ENCODE results near the gene KRTAP10-5. TPM values are rescaled to one million over a fixed set of nuclear protein-coding genes. Genes with fewer than 3 reads are reported as not detected.

KRTAP10-5 gene
- total and polyA plus RNA-seq, 9 donors = not detected

GRCh38 chr21:44534688-44535087, 45.7 kb downstream of the KRTAP10-5 start:
- Histone ChIP-seq H3K27ac (ENCODE audit: low read length) (no peak overlapping the region), H3K27me3 (ENCODE audit: control insufficient read depth, insufficient read depth, low read length) (peaks cover 2% of the 10 kb centered on the region), H3K4me3 (ENCODE audit: low read length) (no peak overlapping the region), H3K9me3 (replicated peaks; ENCODE audit: control insufficient read depth, low read depth, low read length) (no peaks in the 10 kb centered on the region), H3K36me3 (ENCODE audit: control insufficient read depth, insufficient read depth, low read length) (no peaks in the 10 kb centered on the region), H3K4me1 (ENCODE audit: control insufficient read depth, insufficient read depth, low read length) (peaks cover 10% of the 10 kb centered on the region)
- DNase-seq = no peak
- 94% methylated on average over 5 of the region's 6 CpGs for WGBS (ENCODE audit: insufficient coverage)

DNA sequence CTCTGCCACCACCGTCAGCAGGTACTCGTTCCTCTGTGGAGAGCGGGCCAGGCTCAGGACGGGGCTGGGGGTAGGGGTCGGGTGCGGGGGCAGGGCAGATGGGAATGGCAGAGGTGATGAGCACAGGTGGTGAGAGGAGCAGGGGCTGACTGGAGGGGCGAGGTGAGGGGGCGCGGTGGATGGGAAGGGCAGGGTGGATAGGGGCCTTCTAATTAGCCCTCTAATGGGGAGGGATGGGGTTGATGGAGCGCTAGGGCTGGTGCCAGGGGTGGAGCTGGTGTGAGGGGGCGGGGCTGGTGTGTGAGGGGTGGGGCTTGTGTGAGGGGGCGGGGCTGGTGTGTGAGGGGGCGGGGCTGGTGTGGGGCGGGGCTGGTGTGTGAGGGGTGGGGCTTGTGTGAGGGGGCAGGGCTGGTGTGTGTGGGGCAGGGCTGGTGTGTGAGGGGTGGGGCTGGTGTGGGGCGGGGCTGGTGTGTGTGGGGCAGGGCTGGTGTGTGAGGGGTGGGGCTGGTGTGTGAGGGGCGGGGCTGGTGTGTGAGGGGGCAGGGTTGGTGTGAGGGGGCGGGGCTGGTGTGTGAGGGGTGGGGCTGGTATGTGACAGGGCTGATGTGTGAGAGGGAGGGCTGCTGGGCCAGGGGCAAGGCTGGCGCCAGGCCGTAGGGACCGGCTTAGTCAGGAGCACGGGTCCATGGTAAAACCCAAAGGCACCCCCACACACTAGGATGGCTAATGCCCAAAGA, 46.3 kb downstream of the KRTAP10-5 start:
- Histone ChIP-seq H3K4me1 (ENCODE audit: control insufficient read depth, insufficient read depth, low read length) (peaks cover 10% of the 10 kb centered on the region), H3K27ac (ENCODE audit: low read length) (no peak overlapping the region), H3K27me3 (ENCODE audit: control insufficient read depth, insufficient read depth, low read length) (peaks cover 2% of the 10 kb centered on the region), H3K9me3 (replicated peaks; ENCODE audit: control insufficient read depth, low read depth, low read length) (no peaks in the 10 kb centered on the region), H3K36me3 (ENCODE audit: control insufficient read depth, insufficient read depth, low read length) (no peaks in the 10 kb centered on the region), H3K4me3 (ENCODE audit: low read length) (no peak overlapping the region)
- DNase-seq = no peak
- WGBS (ENCODE audit: insufficient coverage) = 93% methylated on average over 8 of the region's 21 CpGs

- DNase-seq = no peak
- Histone ChIP-seq H3K36me3 (ENCODE audit: control insufficient read depth, insufficient read depth, low read length) (no peaks in the 10 kb centered on the region), H3K27me3 (ENCODE audit: control insufficient read depth, insufficient read depth, low read length) (peaks cover 2% of the 10 kb centered on the region), H3K4me1 (ENCODE audit: control insufficient read depth, insufficient read depth, low read length) (peaks cover 10% of the 10 kb centered on the region), H3K4me3 (ENCODE audit: low read length) (no peak overlapping the region), H3K9me3 (replicated peaks; ENCODE audit: control insufficient read depth, low read depth, low read length) (no peaks in the 10 kb centered on the region), H3K27ac (ENCODE audit: low read length) (no peak overlapping the region)
- 88% methylated on average over 34 of the region's 37 CpGs for WGBS (ENCODE audit: insufficient coverage)
Measured at GRCh38 chr21:44533121-44533890, 47.1 kb downstream of the KRTAP10-5 start.

- no peaks in the 10 kb centered on the region for H3K9me3 ChIP-seq (replicated peaks; ENCODE audit: control insufficient read depth, low read depth, low read length)
- peaks cover 10% of the 10 kb centered on the region for H3K4me1 ChIP-seq (ENCODE audit: control insufficient read depth, insufficient read depth, low read length)
- no peak for DNase-seq
- H3K27ac ChIP-seq (ENCODE audit: low read length) = no peak overlapping the region
- WGBS (ENCODE audit: insufficient coverage) = 80% methylated on average over 15 of the region's 16 CpGs
- no peak overlapping the region for H3K4me3 ChIP-seq (ENCODE audit: low read length)
- H3K27me3 ChIP-seq (ENCODE audit: control insufficient read depth, insufficient read depth, low read length) = peaks cover 2% of the 10 kb centered on the region
- no peaks in the 10 kb centered on the region for H3K36me3 ChIP-seq (ENCODE audit: control insufficient read depth, insufficient read depth, low read length)
Measured at GRCh38 chr21:44532712-44533111, 47.7 kb downstream of the KRTAP10-5 start.

DNA sequence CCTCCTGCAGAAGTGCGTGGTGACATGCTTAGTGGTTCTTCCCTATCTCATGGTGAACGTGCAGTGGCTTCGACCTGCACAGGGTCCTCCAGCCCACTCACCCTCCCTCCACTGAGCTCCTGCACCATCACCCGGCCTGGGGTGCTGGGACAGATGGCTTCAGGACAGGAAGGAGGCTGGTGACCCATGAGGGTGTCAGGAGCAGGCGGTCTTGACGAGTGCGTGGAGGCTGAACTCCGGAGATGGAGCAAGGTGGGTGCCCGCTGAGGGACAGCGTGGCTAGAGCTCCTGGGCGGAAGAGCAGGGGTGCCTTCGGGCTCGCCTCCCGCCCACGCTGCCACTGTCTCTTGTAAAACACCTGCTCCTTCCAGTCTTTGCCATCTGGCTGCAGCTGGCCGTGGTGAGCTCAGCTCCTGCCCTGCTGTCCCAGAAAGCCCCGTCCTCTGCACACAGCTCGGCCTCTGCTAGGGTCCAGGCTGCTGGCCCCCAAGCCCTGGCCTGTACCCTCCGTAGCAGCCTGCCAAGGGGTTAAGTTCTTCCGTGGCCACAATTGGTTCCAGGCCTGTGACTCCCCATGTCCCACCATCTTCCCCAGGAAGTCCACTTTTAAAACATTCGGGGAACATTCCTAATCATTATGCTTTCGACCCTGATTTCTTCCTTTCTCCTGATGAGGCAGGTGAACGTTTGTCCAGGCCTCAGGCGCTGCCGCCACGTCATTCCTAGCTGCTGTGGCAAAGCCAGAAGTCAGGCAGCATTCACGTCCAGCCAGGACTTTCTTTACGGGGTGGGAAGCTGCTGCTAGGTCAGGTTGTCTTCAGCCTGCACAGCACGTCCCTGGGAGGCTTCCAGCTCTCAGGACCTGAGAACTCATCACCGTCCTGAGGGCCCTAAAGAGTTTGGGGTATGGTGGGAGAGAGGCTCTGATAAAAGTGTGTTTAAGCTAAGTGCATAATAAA, 48.5 kb downstream of the KRTAP10-5 start:
- H3K4me3 ChIP-seq (ENCODE audit: low read length) = no peak overlapping the region
- 60% methylated on average over 25 of the region's 30 CpGs for WGBS (ENCODE audit: insufficient coverage)

GRCh38 chr21:44530903-44531605, 49.4 kb downstream of the KRTAP10-5 start:
- no peak for DNase-seq
- WGBS (ENCODE audit: insufficient coverage) = 89% methylated on average over 22 of the region's 23 CpGs
- Histone ChIP-seq H3K27me3 (ENCODE audit: control insufficient read depth, insufficient read depth, low read length) (peaks cover 2% of the 10 kb centered on the region), H3K27ac (ENCODE audit: low read length) (no peak overlapping the region), H3K4me3 (ENCODE audit: low read length) (no peak overlapping the region), H3K4me1 (ENCODE audit: control insufficient read depth, insufficient read depth, low read length) (peaks cover 10% of the 10 kb centered on the region), H3K36me3 (ENCODE audit: control insufficient read depth, insufficient read depth, low read length) (no peaks in the 10 kb centered on the region), H3K9me3 (replicated peaks; ENCODE audit: control insufficient read depth, low read depth, low read length) (no peaks in the 10 kb centered on the region)

More for the DNA sequence above, 48.5 kb downstream of the KRTAP10-5 start:
- Histone ChIP-seq H3K27ac (ENCODE audit: low read length) (no peak overlapping the region), H3K27me3 (ENCODE audit: control insufficient read depth, insufficient read depth, low read length) (peaks cover 2% of the 10 kb centered on the region), H3K4me1 (ENCODE audit: control insufficient read depth, insufficient read depth, low read length) (peaks cover 10% of the 10 kb centered on the region), H3K9me3 (replicated peaks; ENCODE audit: control insufficient read depth, low read depth, low read length) (no peaks in the 10 kb centered on the region), H3K36me3 (ENCODE audit: control insufficient read depth, insufficient read depth, low read length) (no peaks in the 10 kb centered on the region)
- DNase-seq = peak; percentile 37

- peaks cover 2% of the 10 kb centered on the region for H3K27me3 ChIP-seq (ENCODE audit: control insufficient read depth, insufficient read depth, low read length)
- WGBS (ENCODE audit: insufficient coverage) = 82% methylated on average over 7 of the region's 7 CpGs
Measured at GRCh38 chr21:44530221-44530902, 50.0 kb downstream of the KRTAP10-5 start.

DNA sequence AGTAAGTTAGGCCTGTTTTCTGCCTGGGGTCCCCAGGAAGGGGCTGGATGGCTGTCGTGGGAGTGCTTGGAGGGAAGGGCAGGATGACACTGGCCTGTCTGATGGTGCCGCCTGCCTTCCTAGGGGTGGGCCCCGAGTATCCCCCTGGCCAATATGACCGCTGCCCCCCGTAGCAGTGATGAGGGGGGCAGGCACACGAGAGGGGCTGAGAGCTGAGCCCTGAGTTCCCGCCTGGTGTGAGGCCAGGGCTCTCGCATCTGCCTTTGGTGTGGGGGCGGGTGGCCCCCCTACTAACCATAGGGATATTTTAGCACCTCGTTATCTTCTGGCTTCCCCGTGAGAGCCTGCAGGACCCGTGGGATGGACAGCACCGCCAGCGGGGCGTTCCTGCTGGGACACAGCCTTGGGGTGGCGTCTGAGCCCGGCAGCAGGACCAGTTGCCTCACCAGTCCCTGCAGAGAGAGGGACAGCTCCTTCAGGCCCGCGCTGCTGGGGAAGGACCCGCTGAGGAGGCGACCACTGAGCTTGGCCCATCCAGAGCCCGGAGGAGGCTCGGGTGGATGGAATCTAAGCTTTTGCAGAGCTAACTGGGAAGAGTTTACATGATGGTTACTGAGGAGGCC, 50.8 kb downstream of the KRTAP10-5 start:
- no peak for DNase-seq
- Histone ChIP-seq H3K4me1 (ENCODE audit: control insufficient read depth, insufficient read depth, low read length) (peaks cover 10% of the 10 kb centered on the region), H3K36me3 (ENCODE audit: control insufficient read depth, insufficient read depth, low read length) (no peaks in the 10 kb centered on the region), H3K9me3 (replicated peaks; ENCODE audit: control insufficient read depth, low read depth, low read length) (no peaks in the 10 kb centered on the region), H3K27ac (ENCODE audit: low read length) (no peak overlapping the region), H3K27me3 (ENCODE audit: control insufficient read depth, insufficient read depth, low read length) (peaks cover 2% of the 10 kb centered on the region), H3K4me3 (ENCODE audit: low read length) (no peak overlapping the region)
- 66% methylated on average over 19 of the region's 23 CpGs for WGBS (ENCODE audit: insufficient coverage)

More at GRCh38 chr21:44530221-44530902, 50.0 kb downstream of the KRTAP10-5 start:
- H3K4me3 ChIP-seq (ENCODE audit: low read length) = no peak overlapping the region
- H3K4me1 ChIP-seq (ENCODE audit: control insufficient read depth, insufficient read depth, low read length) = peaks cover 10% of the 10 kb centered on the region
- H3K27ac ChIP-seq (ENCODE audit: low read length) = no peak overlapping the region
- H3K9me3 ChIP-seq (replicated peaks; ENCODE audit: control insufficient read depth, low read depth, low read length) = no peaks in the 10 kb centered on the region
- no peaks in the 10 kb centered on the region for H3K36me3 ChIP-seq (ENCODE audit: control insufficient read depth, insufficient read depth, low read length)
- DNase-seq = no peak

Data from muscle of leg (tissue), 11 donors.